ENCODE measurements around the gene RALGAPA2.

RALGAPA2 gene

GRCh38 chr20:20535051-20535450, 177.4 kb downstream of the RALGAPA2 start:
- H3K4me3 ChIP-seq (ENCODE audit: low read depth, low read length): no peak overlapping the region

GRCh38 chr20:20531283-20531682, 181.2 kb downstream of the RALGAPA2 start:
- no peak for DNase-seq (ENCODE audit: low read depth)
- TF ChIP-seq, protein P1, sequence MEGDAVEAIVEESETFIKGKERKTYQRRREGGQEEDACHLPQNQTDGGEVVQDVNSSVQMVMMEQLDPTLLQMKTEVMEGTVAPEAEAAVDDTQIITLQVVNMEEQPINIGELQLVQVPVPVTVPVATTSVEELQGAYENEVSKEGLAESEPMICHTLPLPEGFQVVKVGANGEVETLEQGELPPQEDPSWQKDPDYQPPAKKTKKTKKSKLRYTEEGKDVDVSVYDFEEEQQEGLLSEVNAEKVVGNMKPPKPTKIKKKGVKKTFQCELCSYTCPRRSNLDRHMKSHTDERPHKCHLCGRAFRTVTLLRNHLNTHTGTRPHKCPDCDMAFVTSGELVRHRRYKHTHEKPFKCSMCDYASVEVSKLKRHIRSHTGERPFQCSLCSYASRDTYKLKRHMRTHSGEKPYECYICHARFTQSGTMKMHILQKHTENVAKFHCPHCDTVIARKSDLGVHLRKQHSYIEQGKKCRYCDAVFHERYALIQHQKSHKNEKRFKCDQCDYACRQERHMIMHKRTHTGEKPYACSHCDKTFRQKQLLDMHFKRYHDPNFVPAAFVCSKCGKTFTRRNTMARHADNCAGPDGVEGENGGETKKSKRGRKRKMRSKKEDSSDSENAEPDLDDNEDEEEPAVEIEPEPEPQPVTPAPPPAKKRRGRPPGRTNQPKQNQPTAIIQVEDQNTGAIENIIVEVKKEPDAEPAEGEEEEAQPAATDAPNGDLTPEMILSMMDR (IDR thresholded peaks at IDR 0.05; ENCODE audit: insufficient read depth, low read depth, low read length, missing control alignments): no peak
- H3K4me3 ChIP-seq (ENCODE audit: low read depth, low read length): no peak overlapping the region

More at GRCh38 chr20:20535051-20535450, 177.4 kb downstream of the RALGAPA2 start:
- TF ChIP-seq, protein P1 (IDR thresholded peaks at IDR 0.05; ENCODE audit: insufficient read depth, low read depth, low read length, missing control alignments): no peak
- DNase-seq (ENCODE audit: low read depth): no peak

DNA sequence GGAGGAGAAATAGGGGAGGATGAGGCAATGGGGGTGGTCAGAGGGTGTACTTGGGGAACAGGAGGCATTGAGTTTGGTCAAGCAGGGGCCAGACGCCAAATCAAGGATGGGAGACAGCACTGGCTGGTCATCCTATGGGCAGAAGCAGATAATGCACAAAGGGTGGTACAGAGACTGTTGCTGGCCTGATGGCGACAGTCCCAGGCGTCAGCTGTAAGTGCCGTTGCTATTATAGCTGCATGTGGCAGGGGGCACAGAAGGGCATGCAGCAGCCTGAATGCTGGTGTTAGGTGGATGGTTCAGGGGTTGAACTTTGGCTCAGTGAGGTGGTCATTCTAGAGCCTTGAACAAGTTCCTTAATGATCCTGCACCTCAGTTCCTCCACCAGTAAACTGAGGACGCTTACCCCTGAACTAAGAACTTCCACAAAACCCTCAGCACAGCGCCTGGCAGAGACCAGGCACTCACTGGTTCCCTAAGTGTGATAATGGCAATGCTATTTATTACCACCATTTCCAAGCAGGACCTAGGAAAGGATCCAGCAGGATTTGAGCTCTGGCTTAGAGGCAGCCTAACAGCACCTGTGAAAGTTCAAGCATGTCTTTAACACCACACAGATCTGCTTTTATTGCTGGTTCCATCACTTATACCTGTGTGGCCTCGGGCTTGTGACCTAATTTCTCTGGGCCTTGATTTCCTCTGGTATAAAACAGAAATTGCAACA, 181.9 kb downstream of the RALGAPA2 start:
- H3K4me3 ChIP-seq (ENCODE audit: low read depth, low read length): no peak overlapping the region
- no peak for DNase-seq (ENCODE audit: low read depth)

GRCh38 chr20:20529597-20529996, 182.8 kb downstream of the RALGAPA2 start:
- DNase-seq (ENCODE audit: low read depth): no peak
- TF ChIP-seq, protein P1 (IDR thresholded peaks at IDR 0.05; ENCODE audit: insufficient read depth, low read depth, low read length, missing control alignments): no peak
- H3K4me3 ChIP-seq (ENCODE audit: low read depth, low read length): no peak overlapping the region

More for the DNA sequence above, 181.9 kb downstream of the RALGAPA2 start:
- TF ChIP-seq, protein P1 (IDR thresholded peaks at IDR 0.05; ENCODE audit: insufficient read depth, low read depth, low read length, missing control alignments): no peak

DNA sequence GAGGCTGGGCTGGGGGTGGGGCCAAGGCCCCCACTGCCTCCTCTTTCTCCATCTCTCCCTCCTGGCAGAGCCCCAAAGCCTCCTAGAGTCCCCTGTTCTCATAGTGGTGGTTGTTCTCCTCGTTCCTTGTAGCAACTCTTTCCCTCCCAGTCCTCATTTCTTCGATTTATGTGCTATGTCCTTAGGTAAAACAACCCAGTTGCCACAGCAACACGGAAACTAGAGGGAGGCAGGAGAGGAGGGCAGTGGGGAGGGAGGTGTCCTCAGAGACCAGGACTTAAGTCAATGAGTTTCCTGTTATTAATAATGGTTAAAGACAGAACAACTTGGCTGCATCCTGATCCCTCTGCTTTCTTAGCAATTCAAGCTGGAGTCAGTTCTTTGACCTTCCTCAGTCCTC, 183.6 kb downstream of the RALGAPA2 start:
- TF ChIP-seq, protein P1 (IDR thresholded peaks at IDR 0.05; ENCODE audit: insufficient read depth, low read depth, low read length, missing control alignments): no peak
- DNase-seq (ENCODE audit: low read depth): no peak
- no peak overlapping the region for H3K4me3 ChIP-seq (ENCODE audit: low read depth, low read length)

DNA sequence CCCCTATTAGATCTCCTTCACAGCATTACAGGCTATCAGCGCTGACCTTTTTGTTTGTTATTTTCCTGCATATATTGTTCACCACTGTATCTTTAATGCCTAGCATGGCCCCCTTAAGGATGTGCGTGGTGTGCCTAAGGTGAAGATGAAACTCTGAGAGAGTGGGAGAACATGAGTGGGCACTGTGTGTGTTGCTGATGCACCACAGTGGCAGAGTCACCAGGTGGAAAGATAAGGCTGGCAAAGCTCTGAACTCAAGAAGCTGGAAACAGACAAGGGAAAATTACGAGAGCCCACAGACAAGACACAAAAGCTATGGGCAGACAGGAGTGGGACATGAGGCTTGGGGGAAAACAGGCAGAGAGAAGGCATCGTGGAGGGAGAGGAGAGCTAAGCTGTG, 184.8 kb downstream of the RALGAPA2 start:
- H3K4me3 ChIP-seq (ENCODE audit: low read depth, low read length): no peak overlapping the region
- TF ChIP-seq, protein P1 (IDR thresholded peaks at IDR 0.05; ENCODE audit: insufficient read depth, low read depth, low read length, missing control alignments): no peak
- DNase-seq (ENCODE audit: low read depth): no peak

- TF ChIP-seq, protein P1 (IDR thresholded peaks at IDR 0.05; ENCODE audit: insufficient read depth, low read depth, low read length, missing control alignments): no peak
- no peak for DNase-seq (ENCODE audit: low read depth)
- H3K4me3 ChIP-seq (ENCODE audit: low read depth, low read length): no peak overlapping the region
These were observed 186.7 kb downstream of the RALGAPA2 start for GRCh38 chr20:20525756-20526155.

Data from GM12865 (cell line).